Brain pericyte (primary cell): Measurements from ENCODE around the gene ERC1.

Experiments used
- DNase-seq: peaks from one replicate; pipeline ENCODE4 v3.0.0-alpha.2; 2012; ENCODE audit warnings: low read depth, low spot score

Gene ERC1

GRCh38 chr12:1504895-1505311 is 513.9 kb downstream of the ERC1 start:
- DNase-seq = no peak

- no peak for DNase-seq
Observed at GRCh38 chr12:1505576-1505975, 514.6 kb downstream of the ERC1 start.

- DNase-seq = no peak
Observed at GRCh38 chr12:1507308-1507707, 516.3 kb downstream of the ERC1 start.

GRCh38 chr12:1509413-1510052 is 518.5 kb downstream of the ERC1 start:
- DNase-seq = no peak

GRCh38 chr12:1510056-1510812 is 519.2 kb downstream of the ERC1 start:
- no peak for DNase-seq

- DNase-seq = no peak
Observed at GRCh38 chr12:1515010-1515409, 524.0 kb downstream of the ERC1 start.

GRCh38 chr12:1515428-1515827 is 524.4 kb downstream of the ERC1 start:
- no peak for DNase-seq

- no peak for DNase-seq
Observed at GRCh38 chr12:1517007-1517406, 526.0 kb downstream of the ERC1 start.

GRCh38 chr12:1517734-1518525 is 526.9 kb downstream of the ERC1 start:
- DNase-seq = no peak

GRCh38 chr12:1518591-1519516 is 527.8 kb downstream of the ERC1 start:
- peak; percentile 46 for DNase-seq

- no peak for DNase-seq
Observed at GRCh38 chr12:1519642-1520041, 528.6 kb downstream of the ERC1 start.

GRCh38 chr12:1523046-1523445 is 532.0 kb downstream of the ERC1 start:
- no peak for DNase-seq

GRCh38 chr12:1523558-1524050 is 532.6 kb downstream of the ERC1 start:
- no peak for DNase-seq

- DNase-seq = no peak
Observed at GRCh38 chr12:1525858-1526257, 534.8 kb downstream of the ERC1 start.

GRCh38 chr12:1527789-1528188 is 536.8 kb downstream of the ERC1 start:
- DNase-seq = no peak

- no peak for DNase-seq
Observed at GRCh38 chr12:1528791-1529190, 537.8 kb downstream of the ERC1 start.

- DNase-seq = no peak
Observed at GRCh38 chr12:1529228-1529861, 538.3 kb downstream of the ERC1 start.

- no peak for DNase-seq
Observed at GRCh38 chr12:1529862-1530591, 539.0 kb downstream of the ERC1 start.

- no peak for DNase-seq
Observed at GRCh38 chr12:1530592-1531152, 539.6 kb downstream of the ERC1 start.

GRCh38 chr12:1531153-1531653 is 540.2 kb downstream of the ERC1 start:
- DNase-seq = no peak
